Stimulated activated CD8-positive, alpha-beta memory T cell treated with anti-CD3 and anti-CD28 coated beads, Interleukin-4, amount 100 ng/mL, for 1 hour (primary cell): ENCODE data around the gene LHFPL2.
"Not testable (repeated sequence)": the region's sequence is repeated elsewhere in the genome, so short reads cannot be mapped to it uniquely, and the experiment has no call there.

Experiments
- DNase-seq, 2 donors: peaks; one replicate each; pipeline ENCODE4 v3.0.0-alpha.2; 2020; ENCODE audit warnings: low read depth in 2 of 2, low spot score in 1 of 2

The LHFPL2 gene

GRCh38 chr5:78666975-78667374 is 18.4 kb upstream of the LHFPL2 start:
- not testable (repeated sequence) for DNase-seq

- no peak for DNase-seq
Observed at GRCh38 chr5:78666041-78666444, 17.5 kb upstream of the LHFPL2 start.

- DNase-seq = no peak
Observed at GRCh38 chr5:78665534-78665933, 17.0 kb upstream of the LHFPL2 start.

GRCh38 chr5:78662323-78662722 is 13.8 kb upstream of the LHFPL2 start:
- DNase-seq = no peak

GRCh38 chr5:78661691-78662090 is 13.1 kb upstream of the LHFPL2 start:
- no peak for DNase-seq

- DNase-seq = no peak
Observed at GRCh38 chr5:78661044-78661443, 12.5 kb upstream of the LHFPL2 start.

GRCh38 chr5:78660401-78660800 is 11.8 kb upstream of the LHFPL2 start:
- DNase-seq = no peak

GRCh38 chr5:78659714-78660113 is 11.1 kb upstream of the LHFPL2 start:
- DNase-seq = no peak

GRCh38 chr5:78659114-78659513 is 10.5 kb upstream of the LHFPL2 start:
- DNase-seq = no peak

GRCh38 chr5:78657201-78657600 is 8.6 kb upstream of the LHFPL2 start:
- no peak for DNase-seq

GRCh38 chr5:78655746-78656290 is 7.2 kb upstream of the LHFPL2 start:
- no peak for DNase-seq

GRCh38 chr5:78654386-78654785 is 5.8 kb upstream of the LHFPL2 start:
- DNase-seq = no peak

GRCh38 chr5:78653681-78654366 is 5.3 kb upstream of the LHFPL2 start:
- no peak for DNase-seq

- DNase-seq = no peak
Observed at GRCh38 chr5:78653031-78653430, 4.5 kb upstream of the LHFPL2 start.

GRCh38 chr5:78651468-78651867 is 2.9 kb upstream of the LHFPL2 start:
- no peak for DNase-seq

- DNase-seq = no peak
Observed at GRCh38 chr5:78650531-78650930, 2.0 kb upstream of the LHFPL2 start.

- no peak for DNase-seq
Observed at GRCh38 chr5:78649861-78650496, 1.4 kb upstream of the LHFPL2 start.

- DNase-seq = no peak
Observed at GRCh38 chr5:78649211-78649695, 681 bp upstream of the LHFPL2 start.

- no peak for DNase-seq
Observed at GRCh38 chr5:78647838-78648358, 674 bp downstream of the LHFPL2 start.

GRCh38 chr5:78647351-78647818 is 1.2 kb downstream of the LHFPL2 start:
- DNase-seq = no peak

- no peak for DNase-seq
Observed at GRCh38 chr5:78644741-78645300, 3.8 kb downstream of the LHFPL2 start.

GRCh38 chr5:78644129-78644528 is 4.4 kb downstream of the LHFPL2 start:
- DNase-seq = no peak
